PC-3 (cell line): Measurements from ENCODE around the gene HOXD10.

Source experiments
- EZH2 ChIP-seq: fragments of 300-600 bp; sonication (generic); IDR thresholded peaks from one replicate; pipeline ENCODE4 v1.6.1; 2017; ENCODE audit warnings: antibody characterized with exemption, mild to moderate bottlenecking, low read length; ENCODE audit not compliant: unreplicated experiment
- EZH2phosphoT487 ChIP-seq: fragments of 300-600 bp; sonication (generic); IDR thresholded peaks from 2 replicates; pipeline ENCODE4 v1.6.1; 2018; ENCODE audit warnings: mild to moderate bottlenecking, antibody characterized with exemption, low read length, borderline replicate concordance
- TF ChIP-seq, protein P1 (sequence below): fragments of 300-600 bp; sonication (generic); conservative IDR thresholded peaks from 2 replicates; pipeline ENCODE4 v1.5.1; 2017; ENCODE audit warnings: antibody characterized with exemption, low read depth, mild to moderate bottlenecking, low read length

DNA sequence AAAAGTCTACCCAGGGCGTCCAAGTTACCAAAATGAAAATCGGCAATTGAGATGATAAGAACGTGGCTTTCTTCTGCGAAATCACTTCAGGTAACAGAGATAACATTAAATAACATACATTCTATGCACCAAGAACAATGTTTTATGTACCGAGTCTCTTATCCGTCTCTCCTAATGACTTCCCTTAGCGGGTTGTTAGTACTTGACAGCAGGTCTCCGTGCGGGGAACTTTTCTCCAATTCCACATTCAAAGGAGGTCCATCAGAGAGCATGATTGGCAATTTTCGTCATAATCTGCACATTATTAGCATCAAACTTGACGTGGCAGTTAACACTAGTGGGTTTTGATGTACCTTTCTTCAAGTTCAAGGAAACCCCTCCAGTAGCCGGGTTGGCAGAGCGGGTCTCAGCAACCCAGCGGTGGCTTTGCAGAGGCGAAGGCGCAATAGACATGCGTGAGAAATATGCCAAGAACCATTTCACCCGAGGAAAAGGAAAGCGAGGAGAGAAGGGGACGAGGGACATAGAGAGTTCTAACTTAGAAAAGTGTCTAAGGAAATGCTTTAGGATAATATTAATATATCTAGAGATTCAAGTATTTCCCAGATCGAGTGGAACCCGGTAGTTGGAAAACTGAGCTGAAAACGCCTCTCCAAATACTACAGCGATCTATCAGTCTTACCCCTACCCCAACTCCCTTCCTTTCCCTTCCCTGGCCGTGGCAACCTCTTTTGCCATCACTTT, 37.9 kb upstream of the HOXD10 start:
- TF ChIP-seq, protein P1, sequence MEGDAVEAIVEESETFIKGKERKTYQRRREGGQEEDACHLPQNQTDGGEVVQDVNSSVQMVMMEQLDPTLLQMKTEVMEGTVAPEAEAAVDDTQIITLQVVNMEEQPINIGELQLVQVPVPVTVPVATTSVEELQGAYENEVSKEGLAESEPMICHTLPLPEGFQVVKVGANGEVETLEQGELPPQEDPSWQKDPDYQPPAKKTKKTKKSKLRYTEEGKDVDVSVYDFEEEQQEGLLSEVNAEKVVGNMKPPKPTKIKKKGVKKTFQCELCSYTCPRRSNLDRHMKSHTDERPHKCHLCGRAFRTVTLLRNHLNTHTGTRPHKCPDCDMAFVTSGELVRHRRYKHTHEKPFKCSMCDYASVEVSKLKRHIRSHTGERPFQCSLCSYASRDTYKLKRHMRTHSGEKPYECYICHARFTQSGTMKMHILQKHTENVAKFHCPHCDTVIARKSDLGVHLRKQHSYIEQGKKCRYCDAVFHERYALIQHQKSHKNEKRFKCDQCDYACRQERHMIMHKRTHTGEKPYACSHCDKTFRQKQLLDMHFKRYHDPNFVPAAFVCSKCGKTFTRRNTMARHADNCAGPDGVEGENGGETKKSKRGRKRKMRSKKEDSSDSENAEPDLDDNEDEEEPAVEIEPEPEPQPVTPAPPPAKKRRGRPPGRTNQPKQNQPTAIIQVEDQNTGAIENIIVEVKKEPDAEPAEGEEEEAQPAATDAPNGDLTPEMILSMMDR: no peak
- no peak for TF ChIP-seq EZH2
- TF ChIP-seq EZH2phosphoT487: no peak
